ENCODE results near the gene MYO10. TPM values are rescaled to one million over a fixed set of nuclear protein-coding genes. Genes with fewer than 3 reads are reported as not detected.
A peak's percentile ranks its signal among the peaks of the same experiment; 100 is the strongest.

The MYO10 gene
- total RNA-seq, 1 donor from 2014 or later, result 23.1 TPM

- TF ChIP-seq CTCF (IDR thresholded peaks at IDR 0.05; ENCODE audit: partially characterized antibody, unreplicated experiment), result no peak
- Mint-ChIP-seq H3K36me3 (ENCODE audit: unreplicated experiment) (no peaks in the 10 kb centered on the region), H3K27ac (ENCODE audit: unreplicated experiment) (peak overlapping the region; percentile 20), H3K27me3 (ENCODE audit: unreplicated experiment) (peaks cover 6% of the 10 kb centered on the region), H3K4me1 (ENCODE audit: low read depth, unreplicated experiment) (peaks cover 29% of the 10 kb centered on the region), H3K4me3 (ENCODE audit: unreplicated experiment) (peak overlapping the region; percentile 0), H3K9me3 (ENCODE audit: unreplicated experiment) (no peaks in the 10 kb centered on the region)
- DNase-seq, result no peak
These were observed 125.8 kb downstream of the MYO10 start for GRCh38 chr5:16810208-16810854.

- H3K9me3 Mint-ChIP-seq (ENCODE audit: unreplicated experiment), result no peaks in the 10 kb centered on the region
- DNase-seq, result no peak
These were observed 126.5 kb downstream of the MYO10 start for GRCh38 chr5:16809395-16810207.

GRCh38 chr5:16809010-16809394, 127.1 kb downstream of the MYO10 start:
- Mint-ChIP-seq H3K27ac (ENCODE audit: unreplicated experiment) (no peak overlapping the region), H3K4me3 (ENCODE audit: unreplicated experiment) (no peak overlapping the region)

More at GRCh38 chr5:16809395-16810207, 126.5 kb downstream of the MYO10 start:
- Mint-ChIP-seq H3K27ac (ENCODE audit: unreplicated experiment) (peak overlapping the region; percentile 20), H3K4me1 (ENCODE audit: low read depth, unreplicated experiment) (peaks cover 29% of the 10 kb centered on the region), H3K36me3 (ENCODE audit: unreplicated experiment) (no peaks in the 10 kb centered on the region), H3K27me3 (ENCODE audit: unreplicated experiment) (peaks cover 6% of the 10 kb centered on the region), H3K4me3 (ENCODE audit: unreplicated experiment) (peak overlapping the region; percentile 0)
- TF ChIP-seq CTCF (IDR thresholded peaks at IDR 0.05; ENCODE audit: partially characterized antibody, unreplicated experiment), result no peak

GRCh38 chr5:16808021-16808420, 128.1 kb downstream of the MYO10 start:
- DNase-seq, result no peak
- Mint-ChIP-seq H3K27ac (ENCODE audit: unreplicated experiment) (no peak overlapping the region), H3K4me1 (ENCODE audit: low read depth, unreplicated experiment) (peaks cover 34% of the 10 kb centered on the region), H3K9me3 (ENCODE audit: unreplicated experiment) (peaks cover 1% of the 10 kb centered on the region), H3K27me3 (ENCODE audit: unreplicated experiment) (peaks cover 8% of the 10 kb centered on the region), H3K36me3 (ENCODE audit: unreplicated experiment) (no peaks in the 10 kb centered on the region), H3K4me3 (ENCODE audit: unreplicated experiment) (no peak overlapping the region)
- TF ChIP-seq CTCF (IDR thresholded peaks at IDR 0.05; ENCODE audit: partially characterized antibody, unreplicated experiment), result no peak

More at GRCh38 chr5:16809010-16809394, 127.1 kb downstream of the MYO10 start:
- H3K27me3 Mint-ChIP-seq (ENCODE audit: unreplicated experiment), result peaks cover 7% of the 10 kb centered on the region
- DNase-seq, result no peak
- no peak for TF ChIP-seq CTCF (IDR thresholded peaks at IDR 0.05; ENCODE audit: partially characterized antibody, unreplicated experiment)
- H3K4me1 Mint-ChIP-seq (ENCODE audit: low read depth, unreplicated experiment), result peaks cover 32% of the 10 kb centered on the region
- H3K9me3 Mint-ChIP-seq (ENCODE audit: unreplicated experiment), result peaks cover 1% of the 10 kb centered on the region
- H3K36me3 Mint-ChIP-seq (ENCODE audit: unreplicated experiment), result no peaks in the 10 kb centered on the region

- no peak for DNase-seq
- Mint-ChIP-seq H3K4me3 (ENCODE audit: unreplicated experiment) (no peak overlapping the region), H3K9me3 (ENCODE audit: unreplicated experiment) (peaks cover 1% of the 10 kb centered on the region), H3K27me3 (ENCODE audit: unreplicated experiment) (peaks cover 8% of the 10 kb centered on the region), H3K36me3 (ENCODE audit: unreplicated experiment) (no peaks in the 10 kb centered on the region), H3K27ac (ENCODE audit: unreplicated experiment) (no peak overlapping the region), H3K4me1 (ENCODE audit: low read depth, unreplicated experiment) (peaks cover 34% of the 10 kb centered on the region)
- no peak for TF ChIP-seq CTCF (IDR thresholded peaks at IDR 0.05; ENCODE audit: partially characterized antibody, unreplicated experiment)
These were observed 128.6 kb downstream of the MYO10 start for GRCh38 chr5:16807547-16807864.

Data from glutamatergic neuron (in vitro differentiated cells).